Activated naive CD4-positive, alpha-beta T cell (primary cell): ENCODE results near the gene PSMD9.
A peak's percentile ranks its signal among the peaks of the same experiment; 100 is the strongest.
"Not testable (repeated sequence)": the region's sequence is repeated elsewhere in the genome, so short reads cannot be mapped to it uniquely, and the experiment has no call there.

ENCODE experiments used
- DNase-seq, 4 experiments: peaks; one replicate each; lab custom pipeline; 2025; lab: John Stamatoyannopoulos, UW

PSMD9 gene

DNA sequence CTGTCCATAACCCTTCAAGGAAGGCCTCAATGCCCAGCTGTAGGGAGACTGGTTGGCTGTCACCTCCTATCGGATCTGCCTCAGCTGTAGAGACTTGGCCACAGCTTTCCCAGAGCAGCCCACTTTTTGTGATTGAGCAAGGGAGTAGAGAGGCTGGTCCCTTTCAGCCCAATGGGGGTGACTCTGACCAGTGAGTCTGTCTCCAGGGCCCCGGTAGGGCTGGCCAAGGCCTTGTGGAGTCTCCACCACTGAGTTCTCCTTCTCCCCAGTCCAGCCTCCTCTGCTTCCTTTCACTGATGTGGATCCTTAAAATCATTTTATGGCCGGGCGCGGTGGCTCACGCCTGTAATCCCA is 15.4 kb upstream of the PSMD9 start:
- no peak for DNase-seq

DNA sequence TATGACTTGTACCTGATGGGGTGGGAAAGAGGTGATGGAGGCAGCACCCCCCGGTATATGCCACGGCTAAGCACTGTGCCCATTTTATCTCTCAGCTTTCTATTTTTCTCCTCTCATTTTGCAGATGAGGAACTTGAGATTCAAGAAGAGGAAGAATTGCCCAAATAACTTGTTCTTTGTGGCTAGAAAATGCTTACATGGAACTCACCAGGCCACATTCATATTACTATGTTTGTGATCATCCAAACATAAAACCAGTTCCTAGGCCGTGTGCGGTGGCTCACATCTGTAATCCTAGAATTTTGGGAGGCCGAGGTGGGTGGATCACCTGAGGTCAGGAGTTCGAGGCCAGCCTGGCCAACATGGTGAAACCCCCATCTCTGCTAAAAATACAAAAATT is 14.5 kb upstream of the PSMD9 start:
- no peak for DNase-seq

DNA sequence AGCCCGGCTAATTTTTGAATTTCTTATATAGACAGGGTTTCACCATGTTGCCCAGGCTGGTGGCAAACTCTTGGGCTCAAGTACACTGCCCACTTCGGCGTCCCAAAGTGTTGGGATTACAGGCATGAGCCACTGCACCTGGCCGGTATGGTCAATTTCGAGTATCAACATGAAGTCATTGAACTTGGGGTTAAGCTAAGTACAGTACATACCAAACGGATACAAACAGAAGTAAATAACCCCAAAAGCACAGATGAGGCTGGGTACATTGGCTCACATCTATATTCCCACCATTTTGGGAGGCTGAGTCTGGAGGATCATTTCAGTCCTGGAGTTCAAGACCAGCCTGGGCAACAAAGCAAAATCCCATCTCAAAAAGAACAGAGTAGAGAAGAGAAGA is 13.0 kb upstream of the PSMD9 start:
- DNase-seq, result no peak

DNA sequence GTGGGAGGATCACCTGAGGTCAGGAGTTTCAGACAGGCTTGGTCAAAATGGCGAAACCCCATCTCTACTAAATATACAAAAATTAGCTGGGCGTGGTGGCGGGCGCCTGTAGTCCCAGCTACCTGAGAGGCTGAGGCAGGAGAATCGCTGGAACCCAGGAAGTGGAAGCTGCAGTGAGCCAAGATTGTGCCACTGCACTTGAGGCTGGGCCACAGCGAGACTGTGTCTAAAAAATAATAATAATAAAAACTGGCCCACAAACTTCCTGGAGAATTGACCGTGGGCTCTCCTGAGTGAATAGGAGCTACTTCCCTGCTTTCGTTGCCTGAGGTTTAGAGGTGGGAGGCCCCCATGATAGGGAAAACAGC is 12.5 kb upstream of the PSMD9 start:
- not testable (repeated sequence) for DNase-seq

DNA sequence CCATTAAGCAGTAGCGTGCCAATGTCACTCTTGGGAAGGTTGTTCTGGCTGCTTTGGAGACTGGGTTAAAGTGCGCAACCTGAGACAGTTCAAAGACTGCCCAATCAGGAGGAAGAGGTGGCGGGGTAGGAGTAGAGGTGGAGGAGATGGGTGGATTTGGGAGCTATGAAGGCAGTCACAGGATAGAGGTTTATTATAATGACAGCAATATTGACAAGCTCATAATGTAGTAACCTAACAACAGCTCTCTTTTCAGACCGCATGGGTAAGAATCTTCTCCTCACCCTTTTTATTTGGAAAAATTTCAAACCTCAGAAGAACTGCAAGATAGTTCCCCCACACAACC is 5.3 kb upstream of the PSMD9 start:
- no peak for DNase-seq

DNA sequence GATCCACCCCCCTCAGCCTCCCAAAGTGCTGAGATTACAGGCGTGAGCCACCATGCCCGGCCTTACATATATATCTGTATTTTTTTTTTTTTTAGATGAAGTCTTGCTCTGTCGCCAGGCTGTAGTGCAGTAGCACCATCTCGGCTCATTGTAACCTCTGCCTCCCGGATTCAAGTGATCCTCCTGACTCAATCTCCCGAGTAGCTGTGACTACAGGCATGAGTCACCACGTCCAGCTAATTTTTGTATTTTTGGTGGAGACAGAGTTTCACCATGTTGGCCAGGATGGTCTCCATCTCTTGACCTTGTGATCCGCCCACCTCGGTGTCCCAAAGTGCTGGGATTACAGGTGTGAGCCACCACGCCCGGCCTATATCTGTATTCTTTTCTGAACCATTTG is 3.5 kb upstream of the PSMD9 start:
- not testable (repeated sequence) for DNase-seq

DNA sequence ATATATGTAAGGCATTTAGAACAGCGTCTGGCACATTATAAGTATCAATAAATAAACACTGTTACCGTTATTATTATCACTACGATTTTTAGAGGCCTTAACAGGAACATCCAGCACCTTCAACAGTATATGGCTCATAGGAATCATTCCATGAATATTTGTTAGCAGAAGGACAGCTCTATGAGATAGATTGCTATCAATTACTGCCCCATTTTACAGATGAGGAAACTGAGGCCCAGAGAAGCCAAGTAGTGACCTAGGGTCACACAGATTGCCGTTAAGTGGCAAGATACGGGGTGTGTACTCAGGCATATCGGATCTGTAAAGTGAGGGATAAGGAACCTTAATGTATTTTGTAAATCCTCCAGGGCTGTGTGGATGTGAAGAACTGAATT is 510 bp upstream of the PSMD9 start:
- DNase-seq, result no peak

DNA sequence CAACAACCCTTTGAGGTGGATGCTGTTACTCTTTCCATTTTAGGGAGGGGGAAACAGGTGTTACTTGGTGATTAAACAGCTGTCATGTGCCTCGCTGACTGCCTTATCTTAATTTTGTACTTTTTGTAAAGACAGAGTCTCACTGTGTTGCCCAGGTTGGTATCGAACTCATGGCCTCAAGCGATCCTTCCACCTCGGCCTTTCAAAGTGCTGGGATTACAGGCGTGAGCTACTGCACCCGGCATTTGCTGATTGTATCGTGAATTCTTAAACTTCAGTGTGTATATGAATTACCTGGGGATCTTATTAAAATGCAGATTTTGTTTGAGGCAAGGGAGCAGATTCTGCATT is 659 bp downstream of the PSMD9 start:
- no peak for DNase-seq

DNA sequence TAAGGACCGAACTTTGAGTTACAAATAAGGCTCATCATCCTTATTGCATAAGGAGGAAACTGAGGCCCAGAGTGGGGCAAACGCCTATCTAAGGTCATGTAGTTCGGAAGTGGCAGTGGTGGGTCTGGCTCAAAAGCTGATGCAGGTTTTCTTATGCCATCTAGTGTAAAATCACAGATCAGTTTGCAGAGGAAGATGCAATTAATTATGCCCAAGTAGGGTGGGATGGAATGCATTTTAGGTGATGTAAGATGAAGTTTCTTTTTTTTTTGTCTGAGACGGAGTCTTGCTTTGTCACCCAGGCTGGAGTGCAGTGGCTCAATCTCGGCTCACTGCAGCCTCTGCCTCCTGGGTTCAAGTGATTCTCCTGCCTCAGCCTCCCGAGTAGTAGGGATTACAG is 1.1 kb downstream of the PSMD9 start:
- DNase-seq, result not testable (repeated sequence)

DNA sequence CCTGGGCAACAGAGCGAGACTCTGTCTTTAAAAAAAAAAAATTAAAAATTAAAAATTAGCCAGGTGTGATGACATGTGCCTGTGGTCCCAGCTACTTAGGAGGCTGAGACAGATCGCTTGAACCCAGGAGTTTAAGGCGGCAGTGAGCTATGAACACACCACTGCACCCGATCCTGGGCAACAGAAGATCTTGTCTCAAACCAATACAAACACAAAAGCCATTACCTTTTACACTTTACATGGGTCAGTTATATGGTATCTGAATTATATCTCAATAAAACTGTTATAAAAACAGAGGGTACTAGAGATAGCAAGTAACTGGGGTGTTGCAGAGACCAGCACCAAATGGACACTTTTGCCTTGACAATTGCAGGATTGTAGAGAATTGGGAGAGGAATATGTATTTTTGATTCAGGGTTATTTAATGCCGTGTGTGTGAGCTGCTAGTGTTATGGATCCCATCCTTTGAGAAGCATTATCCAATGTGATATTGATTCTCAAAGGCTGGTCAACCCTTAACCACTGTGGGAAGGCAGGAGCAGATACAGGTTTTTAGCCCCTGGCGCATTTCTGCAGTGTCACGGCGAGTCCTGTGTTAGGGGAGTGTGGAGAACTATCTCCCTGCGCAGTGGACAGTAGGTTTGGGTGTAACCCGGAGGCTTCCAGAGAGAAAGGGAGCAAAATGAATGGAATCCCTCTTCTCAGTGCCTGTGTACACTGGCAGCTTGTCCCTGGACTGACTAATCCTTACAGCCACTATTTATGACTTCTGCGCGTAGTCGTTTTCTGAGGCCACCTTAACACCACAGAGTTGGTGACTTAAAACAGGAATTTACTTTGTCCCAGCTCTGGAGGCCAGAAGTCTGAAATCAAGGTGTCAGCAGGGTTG is 4.3 kb downstream of the PSMD9 start:
- no peak for DNase-seq

DNA sequence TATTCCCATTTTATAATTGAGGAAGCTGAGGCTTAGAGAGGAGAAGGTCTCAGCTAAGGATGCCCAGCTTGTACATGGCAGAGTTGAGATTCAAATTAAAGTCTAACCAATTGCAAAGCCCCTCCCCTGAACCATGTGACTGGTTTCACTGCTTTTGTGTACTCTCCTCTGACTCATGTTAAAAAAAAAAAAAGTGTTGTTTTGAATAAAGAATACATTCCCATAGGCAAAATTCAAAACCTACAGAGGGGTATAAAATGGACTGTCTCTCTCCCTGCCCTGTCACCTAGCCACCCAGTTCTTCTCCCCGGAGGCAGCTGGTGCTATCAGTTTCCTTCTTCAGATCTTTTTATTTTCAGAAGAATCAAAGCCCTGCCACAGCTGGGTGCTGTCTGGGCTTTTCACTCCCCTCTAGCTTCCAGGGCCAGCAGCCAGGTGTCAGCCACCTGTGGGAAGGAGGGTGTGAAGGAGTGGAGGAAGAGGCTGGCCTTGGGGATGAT is 5.4 kb downstream of the PSMD9 start:
- no peak for DNase-seq

DNA sequence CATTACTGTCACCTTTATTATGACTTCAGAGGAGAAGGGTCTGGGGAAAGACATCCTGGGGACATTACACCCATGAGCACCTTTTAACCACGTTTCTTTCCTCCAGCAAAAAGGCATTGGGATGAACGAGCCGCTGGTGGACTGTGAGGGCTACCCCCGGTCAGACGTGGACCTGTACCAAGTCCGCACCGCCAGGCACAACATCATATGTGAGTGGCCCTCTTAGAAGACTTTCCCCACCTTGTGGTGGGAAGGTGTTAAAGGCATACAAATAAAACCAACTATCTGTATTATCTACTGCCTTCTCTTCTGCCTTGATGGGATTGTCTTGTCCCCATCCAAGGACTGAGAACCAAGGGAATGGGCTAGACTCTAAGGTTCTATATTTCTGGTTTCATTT is 6.0 kb downstream of the PSMD9 start:
- peak in 1 of 4 experiments; percentile 10 for DNase-seq

DNA sequence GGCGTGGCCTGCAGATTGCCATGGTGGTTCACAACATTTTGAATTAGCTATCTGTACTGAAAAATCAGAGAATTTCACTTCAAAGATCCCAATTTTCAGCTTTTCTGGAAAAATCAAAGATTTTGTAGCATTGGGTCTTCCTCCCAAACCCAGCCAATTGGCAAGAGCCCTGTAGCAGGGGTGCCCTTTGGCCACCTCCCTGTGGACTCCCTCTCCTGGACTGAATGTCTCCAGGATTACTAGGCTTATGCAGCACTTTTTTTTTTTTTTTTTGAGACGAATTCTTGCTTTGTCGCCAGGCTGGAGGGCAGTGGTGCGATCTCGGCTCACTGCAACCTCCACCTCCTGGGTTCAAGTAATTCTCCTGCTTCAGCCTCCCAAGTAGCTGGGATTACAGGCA is 9.7 kb downstream of the PSMD9 start:
- DNase-seq, result no peak

DNA sequence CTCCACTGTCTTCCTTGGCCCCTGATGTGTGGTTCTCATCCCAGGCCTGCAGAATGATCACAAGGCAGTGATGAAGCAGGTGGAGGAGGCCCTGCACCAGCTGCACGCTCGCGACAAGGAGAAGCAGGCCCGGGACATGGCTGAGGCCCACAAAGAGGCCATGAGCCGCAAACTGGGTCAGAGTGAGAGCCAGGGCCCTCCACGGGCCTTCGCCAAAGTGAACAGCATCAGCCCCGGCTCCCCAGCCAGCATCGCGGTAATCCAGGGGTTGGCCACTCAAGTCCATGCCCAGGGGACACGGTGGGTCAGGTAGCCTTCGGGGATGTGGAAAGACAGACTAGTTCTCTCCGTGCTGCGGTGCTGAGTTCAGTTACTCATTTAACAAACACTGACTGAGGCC is 11.0 kb downstream of the PSMD9 start:
- no peak for DNase-seq

DNA sequence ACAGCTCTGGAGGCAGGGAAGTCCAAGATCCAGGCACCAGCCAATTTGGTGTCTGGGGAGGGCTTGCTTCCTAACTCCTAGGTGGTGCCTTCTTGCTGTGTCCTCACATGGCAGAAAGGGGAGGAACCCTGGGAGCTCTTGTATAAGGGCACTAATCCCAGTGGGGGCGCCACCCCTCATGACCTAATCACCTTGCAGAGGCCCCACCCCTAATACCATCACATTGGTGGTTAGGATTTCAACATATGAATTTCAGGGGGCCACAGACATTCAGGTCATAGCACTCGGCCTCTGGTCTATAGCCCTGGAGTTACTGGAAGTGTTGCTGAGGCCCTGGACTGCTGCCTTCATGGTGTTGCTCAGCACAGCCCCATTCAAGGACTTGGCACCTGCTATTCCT is 14.6 kb downstream of the PSMD9 start:
- DNase-seq, result no peak

DNA sequence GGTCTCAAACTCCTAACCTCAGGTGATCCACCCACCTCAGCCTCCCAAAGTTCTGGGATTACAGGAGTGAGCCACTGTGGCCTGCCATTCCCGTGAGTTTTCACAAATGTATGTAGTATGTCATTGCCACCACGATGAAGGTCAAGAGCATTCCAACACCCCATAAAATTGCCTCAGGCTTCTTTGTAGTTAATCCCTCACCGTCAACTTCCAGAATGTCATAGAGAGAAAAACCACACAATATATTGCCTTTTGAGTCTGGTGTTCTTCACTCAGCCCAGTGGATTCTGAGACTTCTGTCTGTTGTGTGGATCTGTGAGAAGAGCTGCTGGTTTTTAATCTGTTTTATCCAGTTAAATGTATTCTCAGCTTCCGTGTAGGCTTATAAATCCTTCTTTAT is 17.2 kb downstream of the PSMD9 start:
- DNase-seq, result no peak

DNA sequence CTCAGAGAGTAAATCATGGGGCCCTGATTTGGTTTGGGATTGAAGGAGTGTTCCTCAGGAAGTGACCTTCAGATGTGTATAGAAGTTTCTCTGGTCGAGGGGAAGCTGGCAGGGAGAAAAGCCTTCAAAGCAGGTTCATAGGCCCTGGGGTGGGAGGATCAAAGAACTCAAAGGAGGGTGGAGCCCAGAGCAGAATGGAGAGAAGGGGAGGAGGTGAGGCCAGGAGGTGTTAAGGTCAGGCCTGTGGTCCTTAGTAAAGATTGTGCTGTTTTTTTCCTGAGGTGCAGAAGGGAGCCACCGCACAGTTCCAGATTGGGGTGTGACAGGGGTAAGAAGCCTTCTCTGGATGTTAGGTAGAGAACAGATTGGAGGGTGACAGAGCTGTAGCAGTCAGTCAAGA is 20.1 kb downstream of the PSMD9 start:
- no peak for DNase-seq

DNA sequence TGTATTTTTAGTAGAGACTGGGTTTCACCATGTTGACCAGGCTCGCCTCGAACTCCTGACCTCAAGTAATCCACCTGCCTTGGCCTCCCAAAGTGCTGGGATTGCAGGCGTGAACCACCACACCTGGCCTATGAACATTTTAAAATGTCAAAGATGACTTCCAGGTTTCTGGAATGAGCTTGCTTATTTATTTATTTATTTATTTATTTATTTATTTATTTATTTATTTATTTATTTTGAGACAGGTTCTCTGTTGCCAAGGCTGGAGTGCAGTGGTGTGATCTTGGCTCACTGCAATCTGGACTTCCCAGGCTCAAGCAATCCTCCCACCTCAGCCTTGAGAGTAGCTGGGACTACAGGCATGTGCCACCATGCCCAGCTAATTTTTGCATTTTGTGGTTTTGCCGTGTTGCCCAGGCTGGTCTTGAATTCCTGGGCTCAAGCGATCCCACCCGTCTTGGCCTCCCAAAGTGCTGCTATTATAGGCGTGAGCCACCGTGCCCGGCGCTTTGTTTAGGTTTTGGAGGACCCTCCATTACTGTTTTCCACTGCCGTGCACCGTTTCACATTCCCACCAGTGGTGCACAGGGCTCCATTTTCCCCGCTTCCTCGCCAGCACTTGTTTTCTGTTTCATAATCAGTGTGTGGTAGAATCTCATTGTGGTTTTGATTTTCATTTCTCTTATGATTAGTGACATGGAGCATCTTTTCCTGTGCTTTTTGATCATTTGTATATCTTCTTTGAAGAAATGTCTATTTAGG is 23.4 kb downstream of the PSMD9 start:
- no peak for DNase-seq

DNA sequence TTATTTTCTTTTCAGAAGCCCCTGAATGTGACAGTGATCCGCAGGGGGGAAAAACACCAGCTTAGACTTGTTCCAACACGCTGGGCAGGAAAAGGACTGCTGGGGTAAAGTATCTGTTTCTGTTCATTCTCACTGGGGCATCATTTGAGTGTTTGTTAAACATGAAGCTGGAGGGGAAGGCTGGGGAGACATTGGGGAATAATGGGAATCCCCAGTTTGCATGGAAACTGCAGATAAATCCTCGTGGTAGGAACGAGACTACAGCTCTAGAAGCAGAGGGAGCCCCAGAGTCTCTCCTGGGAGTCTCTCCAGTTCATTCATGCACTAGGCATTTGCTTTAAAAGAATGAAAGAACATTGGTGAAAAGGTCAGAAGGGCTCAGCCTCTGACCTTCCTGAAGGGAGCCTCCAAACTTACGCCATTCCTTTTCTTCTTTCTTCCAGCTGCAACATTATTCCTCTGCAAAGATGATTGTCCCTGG is 27.3 kb downstream of the PSMD9 start:
- DNase-seq, result no peak

DNA sequence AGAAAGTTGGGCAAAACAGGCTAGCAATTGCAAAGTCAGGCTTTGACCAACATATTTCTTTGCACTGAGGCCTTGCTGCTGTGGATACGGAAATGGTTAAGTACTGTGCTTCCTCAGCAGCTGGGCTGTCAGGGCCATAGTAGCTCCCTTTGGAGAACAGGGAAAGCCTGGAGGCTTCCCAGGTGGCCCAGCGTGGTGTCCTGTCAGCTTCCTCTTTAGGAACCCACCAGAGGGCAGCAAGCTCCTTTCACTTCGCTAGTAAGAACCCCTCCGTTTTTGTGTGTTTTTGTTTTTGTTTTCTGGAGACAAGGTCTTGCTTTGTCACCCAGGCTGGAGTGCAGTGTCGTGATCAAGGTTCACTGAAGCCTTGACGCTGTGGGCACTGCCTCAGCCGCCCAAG is 28.1 kb downstream of the PSMD9 start:
- no peak for DNase-seq

DNA sequence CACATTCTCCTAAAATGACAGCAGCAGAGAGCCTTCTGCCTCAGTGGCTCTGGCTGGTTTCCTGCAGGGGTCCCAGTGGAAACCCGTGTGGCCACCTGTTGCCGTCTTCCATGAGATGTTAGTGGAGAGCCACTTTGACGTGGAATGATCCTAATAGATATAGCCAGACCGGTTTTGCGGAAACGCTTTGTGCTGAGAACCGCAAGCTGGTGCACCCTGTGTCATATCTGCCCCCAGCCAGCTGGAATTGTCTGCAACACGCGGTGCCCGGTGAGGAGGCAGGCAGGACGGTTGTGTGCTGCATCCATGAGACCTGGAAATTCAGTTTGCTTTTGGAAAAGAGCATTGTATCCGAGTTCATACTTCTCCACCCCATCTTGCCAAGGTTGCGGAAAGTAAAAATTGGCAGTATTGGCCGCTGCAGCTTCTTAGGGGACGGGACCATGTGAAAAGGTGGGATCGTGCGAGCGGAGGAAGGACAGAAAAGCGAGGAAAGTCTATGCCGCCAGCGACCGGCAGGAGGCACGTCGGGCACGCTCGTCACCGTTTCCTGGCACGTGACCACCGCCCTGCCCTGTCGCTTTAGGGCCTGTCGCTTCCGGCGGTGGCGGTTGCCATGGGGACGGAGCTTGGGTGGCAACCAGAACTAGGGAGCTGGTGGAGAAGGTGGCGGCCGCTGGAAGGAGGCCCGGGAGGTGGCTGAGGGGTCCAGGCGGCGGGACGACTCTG is 29.5 kb downstream of the PSMD9 start, which contains the start of gene CFAP251:
TSS of gene CFAP251 (plus strand) at position 643 of the 729 bp plus-strand sequence. CDS start 2,714 bp downstream, outside the sequence.
- peak; percentile 78 to 96 (median 90) for DNase-seq

DNA sequence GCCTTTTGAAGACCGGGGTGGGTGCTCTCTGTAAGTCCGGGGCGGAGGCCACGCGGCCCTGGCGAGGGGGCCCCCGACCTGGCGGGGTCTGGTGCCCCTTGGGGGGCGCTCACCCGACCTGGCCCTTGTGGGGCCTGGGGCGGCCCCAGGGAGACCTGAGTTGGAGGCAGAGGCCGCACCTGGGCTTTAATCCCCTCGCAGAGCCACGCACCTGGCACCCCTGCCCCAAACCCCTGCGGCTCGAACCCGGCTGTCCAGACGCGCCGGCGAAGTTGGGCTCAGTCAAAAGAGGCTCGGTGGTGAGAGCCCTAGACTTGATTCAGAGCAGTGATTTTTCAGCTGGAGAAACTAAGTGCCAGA is 30.1 kb downstream of the PSMD9 start:
- no peak for DNase-seq

DNA sequence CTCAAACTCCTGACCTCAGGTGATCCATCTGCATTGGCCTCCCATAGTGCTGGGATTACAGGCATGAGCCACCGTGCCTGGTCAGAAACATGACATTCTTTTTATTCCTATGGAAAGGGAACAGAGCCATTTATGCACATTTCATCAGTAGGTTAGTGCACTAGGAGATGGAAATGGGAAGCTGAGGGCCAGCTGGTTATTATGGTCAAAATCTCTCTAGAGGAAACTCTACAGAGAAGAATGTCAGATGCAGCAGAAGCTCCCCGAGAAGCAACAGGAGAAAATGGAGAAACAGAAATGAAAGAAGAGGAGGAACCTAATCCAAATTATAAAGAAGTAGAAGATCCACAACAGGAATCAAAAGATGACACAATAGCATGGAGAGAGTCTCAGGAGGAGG is 32.5 kb downstream of the PSMD9 start:
- no peak for DNase-seq
